Jurkat, Clone E6-1 (cell line): ENCODE measurements around the gene RANGAP1. TPM values are rescaled to one million over a fixed set of nuclear protein-coding genes. Genes with fewer than 3 reads are reported as not detected.
A peak's percentile ranks its signal among the peaks of the same experiment; 100 is the strongest.

Source experiments
- DNase-seq: peaks from one replicate; pipeline ENCODE4 v3.0.0-alpha.2; 2011; ENCODE audit warnings: low read depth, low spot score
- H3K4me3 ChIP-seq: 2 replicates; pipeline ENCODE4 v1.5.1; 2011; ENCODE audit warnings: mild to moderate bottlenecking, low read length, control low read depth, moderate library complexity
- polyA plus RNA-seq: library from polyadenylated mRNA; unstranded; fragments of >200 nt; gene quantifications from one replicate; pipeline ENCODE4 v1.2.1, GENCODE V29; 2012; ENCODE audit warnings: missing spikeins; ENCODE audit not compliant: insufficient read length, insufficient read depth

Gene RANGAP1, protein sequence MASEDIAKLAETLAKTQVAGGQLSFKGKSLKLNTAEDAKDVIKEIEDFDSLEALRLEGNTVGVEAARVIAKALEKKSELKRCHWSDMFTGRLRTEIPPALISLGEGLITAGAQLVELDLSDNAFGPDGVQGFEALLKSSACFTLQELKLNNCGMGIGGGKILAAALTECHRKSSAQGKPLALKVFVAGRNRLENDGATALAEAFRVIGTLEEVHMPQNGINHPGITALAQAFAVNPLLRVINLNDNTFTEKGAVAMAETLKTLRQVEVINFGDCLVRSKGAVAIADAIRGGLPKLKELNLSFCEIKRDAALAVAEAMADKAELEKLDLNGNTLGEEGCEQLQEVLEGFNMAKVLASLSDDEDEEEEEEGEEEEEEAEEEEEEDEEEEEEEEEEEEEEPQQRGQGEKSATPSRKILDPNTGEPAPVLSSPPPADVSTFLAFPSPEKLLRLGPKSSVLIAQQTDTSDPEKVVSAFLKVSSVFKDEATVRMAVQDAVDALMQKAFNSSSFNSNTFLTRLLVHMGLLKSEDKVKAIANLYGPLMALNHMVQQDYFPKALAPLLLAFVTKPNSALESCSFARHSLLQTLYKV
- polyA plus RNA-seq: 91.4 TPM

DNA sequence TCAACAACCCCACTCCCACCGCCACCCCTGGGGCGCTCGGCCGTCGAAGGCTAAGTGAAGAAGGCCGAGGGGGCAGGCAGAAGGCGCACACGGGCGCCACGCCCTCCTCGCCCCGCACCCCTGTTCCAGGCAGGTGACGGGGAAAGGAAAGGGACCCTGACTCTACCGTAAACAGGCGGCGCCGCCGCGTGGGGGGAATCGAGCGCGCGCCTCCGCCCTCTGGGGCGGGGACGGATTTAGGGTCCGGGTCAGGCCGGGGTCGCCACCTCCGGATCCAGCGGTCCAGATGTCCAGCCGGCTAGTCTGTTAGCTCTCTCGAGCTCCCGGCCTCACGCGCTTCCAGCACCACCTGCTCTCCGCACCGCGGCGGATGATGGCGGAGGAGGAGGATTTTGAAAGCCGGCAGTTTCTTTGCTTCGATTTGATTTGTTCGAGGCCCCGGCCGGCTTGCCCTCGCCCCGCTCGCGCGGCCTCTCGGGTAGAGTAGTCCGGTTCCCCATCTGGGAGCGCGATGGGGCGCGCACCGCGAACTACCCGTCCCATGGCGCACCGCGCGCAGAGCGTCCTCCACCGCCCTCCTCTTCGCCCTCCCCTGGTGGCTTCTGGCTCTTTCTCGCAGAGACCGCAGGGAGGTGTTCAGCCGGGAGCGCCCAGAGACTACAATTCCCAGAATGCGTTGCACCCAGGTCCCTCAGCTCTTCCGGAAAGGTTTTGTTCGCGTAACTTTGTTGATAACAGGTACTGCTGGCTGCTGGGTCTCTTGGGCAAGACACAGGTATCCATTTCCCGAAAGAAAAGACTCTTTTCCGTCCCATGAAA, at the start of gene RANGAP1:
TSS of gene RANGAP1 (minus strand) at position 368 of the 819 bp plus-strand sequence. CDS start 5,143 bp downstream, outside the sequence.
- DNase-seq: peak; percentile 98
- H3K4me3 ChIP-seq: peak within 1 kb of the TSS; percentile 74

GRCh38 chr22:41334951-41335635, 49.1 kb upstream of the RANGAP1 start:
- no peak overlapping the region for H3K4me3 ChIP-seq
- no peak for DNase-seq

DNA sequence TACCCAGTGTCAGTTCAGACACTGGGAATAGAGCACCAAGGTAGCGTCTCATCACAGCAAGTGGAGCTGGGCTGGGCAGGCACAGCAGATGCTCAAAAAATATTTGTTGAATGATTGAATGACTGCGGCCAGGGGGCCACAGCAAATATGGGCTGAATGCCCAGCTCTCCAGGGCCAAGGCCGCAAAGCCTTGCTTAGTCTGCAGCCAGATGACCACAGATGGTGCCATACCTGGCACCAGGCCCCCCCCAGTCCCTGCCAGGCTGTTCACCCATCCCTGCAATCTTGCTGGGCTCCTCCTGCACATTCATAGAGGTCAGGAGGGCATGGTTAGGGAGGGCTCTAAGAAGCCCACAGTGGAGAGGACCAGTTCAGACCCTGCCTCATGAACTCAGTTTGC, 48.2 kb upstream of the RANGAP1 start:
- DNase-seq: no peak
- no peak overlapping the region for H3K4me3 ChIP-seq

DNA sequence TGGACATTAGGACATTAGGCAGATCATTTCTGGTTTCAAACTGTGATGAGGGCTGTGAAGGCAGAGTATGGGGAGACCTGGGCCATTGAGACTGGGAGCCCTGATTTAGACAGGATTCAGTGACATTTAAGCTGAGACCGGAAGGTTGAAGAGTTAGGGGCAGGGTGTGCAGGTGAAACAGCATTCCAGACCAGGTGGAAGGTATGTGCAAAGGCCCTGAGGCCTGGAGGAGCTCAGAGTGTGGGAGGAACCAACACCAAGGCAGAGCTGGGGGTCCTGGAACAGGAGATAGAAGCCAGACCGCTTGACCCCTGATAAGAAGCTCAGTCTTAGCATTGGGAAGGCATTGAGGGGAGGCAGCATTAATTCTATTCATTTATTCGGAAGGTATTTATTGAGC, 47.8 kb upstream of the RANGAP1 start:
- no peak for DNase-seq
- no peak overlapping the region for H3K4me3 ChIP-seq

DNA sequence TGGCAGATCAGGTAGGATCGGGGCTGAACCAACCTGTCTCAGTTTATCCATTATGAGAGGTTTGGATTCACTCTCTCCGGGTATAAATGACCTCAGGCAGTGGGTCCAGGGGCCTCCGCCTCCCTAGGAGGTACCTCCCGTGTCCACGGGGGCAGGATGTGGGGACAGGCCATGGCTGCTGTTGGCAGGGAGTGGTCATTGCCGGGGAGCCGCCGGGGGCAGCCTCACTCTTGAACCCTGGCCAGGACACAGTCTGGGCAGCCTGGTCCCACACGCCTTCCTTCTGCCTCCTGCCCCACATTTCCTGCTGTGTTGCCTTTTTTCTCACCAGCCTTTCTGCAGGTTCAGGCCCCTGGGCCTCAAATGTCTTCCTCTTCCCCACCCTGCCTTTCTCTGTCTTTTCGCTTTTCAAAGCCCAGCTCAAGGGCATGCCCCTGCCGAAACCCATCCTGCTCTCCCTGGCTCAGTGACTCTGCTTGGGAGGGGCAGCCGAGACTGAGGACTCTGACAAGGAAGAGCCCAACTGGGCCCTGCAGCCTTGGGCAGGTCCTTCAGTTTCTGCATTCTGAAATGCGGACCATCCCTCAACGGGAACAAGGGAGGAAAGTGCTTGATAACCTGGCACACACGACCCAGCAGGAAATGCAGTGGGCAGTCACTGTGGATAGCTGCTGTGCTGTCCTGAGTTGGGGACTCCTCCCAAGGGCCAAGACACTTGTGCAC, 46.4 kb upstream of the RANGAP1 start:
- H3K4me3 ChIP-seq: no peak overlapping the region
- no peak for DNase-seq

- H3K4me3 ChIP-seq: no peak overlapping the region
- DNase-seq: no peak
These were observed 44.2 kb upstream of the RANGAP1 start for GRCh38 chr22:41330169-41330568.

DNA sequence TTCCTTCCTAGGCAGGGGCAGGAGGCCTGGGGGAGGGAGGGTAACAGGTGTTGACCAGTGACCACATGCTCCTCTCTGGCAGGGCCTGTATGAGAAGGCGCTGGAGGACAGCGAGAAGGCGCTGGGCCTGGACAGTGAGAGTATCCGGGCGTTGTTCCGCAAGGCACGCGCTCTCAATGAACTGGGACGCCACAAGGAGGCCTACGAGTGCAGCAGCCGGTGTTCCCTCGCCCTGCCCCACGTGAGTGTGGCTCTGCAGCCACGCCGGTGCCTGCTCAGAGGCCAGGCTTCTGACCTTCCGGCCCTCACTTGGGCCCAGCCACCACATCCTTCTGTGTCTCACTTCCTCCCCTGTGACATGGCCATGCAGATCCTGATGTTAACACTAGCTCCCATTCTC, 41.1 kb upstream of the RANGAP1 start:
- no peak for DNase-seq

GRCh38 chr22:41324821-41325528, 39.0 kb upstream of the RANGAP1 start:
- no peak overlapping the region for H3K4me3 ChIP-seq
- DNase-seq: no peak

More for the DNA sequence above, 41.1 kb upstream of the RANGAP1 start:
- no peak overlapping the region for H3K4me3 ChIP-seq

- DNase-seq: no peak
- H3K4me3 ChIP-seq: no peak overlapping the region
These were observed 34.6 kb upstream of the RANGAP1 start for GRCh38 chr22:41320416-41321240.

DNA sequence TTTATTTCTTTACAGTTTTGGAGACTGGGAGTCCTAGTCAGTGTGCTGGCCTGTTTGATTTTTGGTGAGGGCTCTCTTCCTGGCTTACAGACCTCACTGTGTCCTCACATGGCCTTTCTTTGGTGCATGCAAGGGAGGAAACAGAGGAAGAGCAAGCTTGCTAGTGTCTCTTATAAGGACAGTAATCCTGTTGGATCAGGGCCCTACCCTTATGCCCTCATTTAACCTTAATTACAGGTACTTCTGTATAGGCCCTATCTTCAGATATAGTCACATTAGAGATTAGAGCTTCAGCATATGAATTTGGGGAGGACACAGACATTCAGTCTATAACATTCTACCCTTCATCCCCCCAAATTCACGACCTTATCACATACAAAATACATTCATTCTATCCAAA, 29.6 kb upstream of the RANGAP1 start:
- no peak for DNase-seq
- no peak overlapping the region for H3K4me3 ChIP-seq

DNA sequence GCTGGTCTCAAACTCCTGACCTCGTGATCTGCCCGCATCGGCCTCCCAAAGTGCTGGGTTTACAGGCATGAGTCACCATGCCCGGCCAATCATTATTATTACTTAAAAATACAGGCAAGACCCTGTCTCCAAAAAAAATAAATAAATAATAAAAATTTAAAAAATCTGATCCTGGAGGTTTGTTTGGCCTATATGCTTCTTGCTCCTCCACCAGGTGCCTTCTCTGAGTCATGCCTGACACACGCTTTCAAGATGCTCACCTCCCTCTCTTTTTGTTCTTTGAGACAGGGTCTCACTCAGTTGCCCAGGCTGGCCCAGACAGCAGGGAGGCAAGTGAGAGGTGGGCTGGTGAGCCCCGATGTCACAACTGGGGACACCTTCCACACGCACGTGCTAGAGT, 28.8 kb upstream of the RANGAP1 start:
- H3K4me3 ChIP-seq: no peak overlapping the region
- no peak for DNase-seq

DNA sequence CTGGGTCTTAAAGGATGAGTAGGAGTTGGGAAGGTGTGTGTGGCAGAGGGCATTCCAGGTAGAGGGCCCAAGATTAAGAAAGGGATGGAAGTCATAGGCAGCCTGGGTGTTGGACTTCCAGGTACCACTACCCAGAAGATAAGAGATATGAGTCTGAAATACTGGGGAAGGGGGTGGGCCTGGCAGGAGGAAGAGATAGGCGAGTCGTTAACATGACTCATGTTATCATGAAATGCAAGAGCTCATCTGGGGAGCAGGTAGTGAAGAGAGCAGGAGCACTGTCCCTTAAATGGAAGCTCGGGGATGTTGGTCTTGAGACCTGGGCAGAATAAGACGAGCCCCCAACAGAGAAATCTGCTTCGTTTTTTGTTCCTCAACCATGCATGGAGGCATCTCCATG, 25.5 kb upstream of the RANGAP1 start:
- DNase-seq: no peak

DNA sequence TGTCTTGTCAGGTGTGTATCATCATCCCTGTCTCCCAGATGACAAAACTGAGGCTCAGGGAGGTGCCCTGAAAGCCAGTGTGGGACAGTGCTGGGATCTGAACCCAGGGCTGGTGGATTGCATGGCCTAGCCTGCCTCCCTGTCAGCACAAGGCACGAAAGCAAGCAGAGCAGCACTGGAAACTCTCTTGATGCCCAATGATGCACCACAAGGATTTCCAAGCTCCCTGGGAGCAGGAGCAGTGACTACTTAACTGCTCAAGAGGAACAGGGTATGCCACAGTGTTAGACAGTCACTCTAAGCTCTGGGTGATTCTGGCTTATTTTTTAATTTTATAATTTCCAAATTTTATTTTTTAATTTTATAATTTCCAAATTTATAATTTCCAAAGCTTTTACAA, 24.3 kb upstream of the RANGAP1 start:
- no peak for DNase-seq
- no peak overlapping the region for H3K4me3 ChIP-seq

More for the DNA sequence above, 25.5 kb upstream of the RANGAP1 start:
- H3K4me3 ChIP-seq: no peak overlapping the region

DNA sequence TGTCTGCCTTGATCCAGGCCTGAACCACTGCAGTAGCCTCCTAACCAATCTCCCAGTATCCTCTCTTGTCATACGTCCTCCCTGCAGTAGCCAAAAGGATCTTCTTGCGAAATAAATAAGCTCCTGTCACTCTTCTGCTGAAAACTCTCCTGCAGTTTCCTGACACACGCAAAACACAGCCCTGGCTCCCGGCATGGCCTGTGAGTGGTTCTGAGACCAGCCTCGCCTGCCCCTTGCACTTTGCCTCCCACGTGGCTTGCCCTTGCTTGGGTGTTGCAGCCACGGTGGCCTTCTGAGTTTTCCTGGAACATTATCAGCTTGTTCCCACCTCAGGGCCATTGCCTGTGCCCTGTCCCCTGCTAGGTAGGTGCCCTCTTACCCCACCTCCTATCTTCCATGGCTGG, 22.6 kb upstream of the RANGAP1 start:
- DNase-seq: no peak
- H3K4me3 ChIP-seq: no peak overlapping the region

- H3K4me3 ChIP-seq: no peak overlapping the region
- DNase-seq: no peak
These were observed 22.1 kb upstream of the RANGAP1 start for GRCh38 chr22:41308054-41308453.

DNA sequence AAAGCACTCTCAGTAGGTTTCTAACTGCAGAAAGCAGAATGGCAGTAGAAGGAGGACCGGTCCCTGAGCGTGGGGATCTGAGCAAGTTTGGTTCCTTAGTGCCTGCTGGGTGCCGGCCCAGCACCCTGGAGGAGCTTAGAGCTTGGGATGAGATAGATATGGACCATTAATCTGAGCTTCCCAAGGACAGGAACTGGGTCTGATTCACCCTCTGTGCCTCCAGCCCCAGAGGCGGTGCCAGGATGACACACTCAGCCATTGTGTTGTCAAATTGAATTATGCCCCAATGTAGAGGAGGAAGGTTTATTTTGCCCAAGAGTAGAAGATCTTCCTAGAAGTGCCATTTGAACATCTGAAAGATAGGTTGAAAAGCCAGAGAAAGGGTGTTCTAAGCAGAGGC, 19.7 kb upstream of the RANGAP1 start:
- no peak for DNase-seq
- no peak overlapping the region for H3K4me3 ChIP-seq

GRCh38 chr22:41302811-41303210, 16.8 kb upstream of the RANGAP1 start:
- H3K4me3 ChIP-seq: peak overlapping the region; percentile 78
- DNase-seq: no peak
